ENCODE data around the gene RBM39. TPM values are rescaled to one million over a fixed set of nuclear protein-coding genes. Genes with fewer than 3 reads are reported as not detected.

Gene RBM39
- total RNA-seq, 1 donor from 2014 or later, result 515 TPM

DNA sequence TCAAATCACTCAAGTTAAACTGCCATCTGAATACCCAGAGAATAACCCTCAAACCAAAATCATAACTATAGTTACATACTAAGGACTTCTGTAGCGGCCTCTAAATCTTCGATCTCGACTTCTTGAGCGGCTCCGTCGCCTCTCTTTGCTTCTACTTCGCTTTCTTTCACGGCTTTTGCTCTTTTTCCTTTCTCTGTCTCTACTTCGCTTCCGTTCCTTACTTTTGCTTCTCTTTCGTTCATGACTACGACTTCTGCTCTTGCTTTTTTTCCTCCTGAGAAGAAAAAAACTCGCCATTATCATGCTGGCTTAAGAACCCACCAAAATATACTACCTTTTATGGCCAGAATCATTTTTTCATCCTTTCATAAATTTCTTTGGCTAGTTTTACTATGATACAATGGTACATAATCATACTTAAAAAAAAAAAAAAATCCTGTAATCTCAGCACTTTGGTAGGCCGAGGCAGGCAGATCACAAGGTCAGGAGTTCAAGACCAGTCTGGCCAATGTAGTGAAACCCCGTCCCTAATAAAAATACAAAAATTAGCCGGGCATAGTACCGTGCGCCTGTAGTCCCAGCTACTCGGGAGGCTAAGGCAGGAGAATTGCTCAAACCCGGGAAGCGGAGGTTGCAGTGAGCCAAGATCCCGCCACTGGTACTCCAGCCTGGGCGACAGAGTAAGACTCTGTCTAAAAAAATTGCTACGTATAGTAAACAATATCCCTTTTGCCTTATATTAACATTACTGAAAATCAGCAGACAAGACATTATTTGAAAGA is 10.0 kb downstream of the RBM39 start:
- Mint-ChIP-seq H3K27ac (peak overlapping the region; percentile 67), H3K9me3 (ENCODE audit: low read depth) (no peaks in the 10 kb centered on the region), H3K4me3 (ENCODE audit: low read depth) (no peak overlapping the region), H3K4me1 (ENCODE audit: low read depth) (peaks cover 20% of the 10 kb centered on the region), H3K27me3 (no peaks in the 10 kb centered on the region), H3K36me3 (ENCODE audit: insufficient read depth) (peaks cover 31% of the 10 kb centered on the region)
- no peak for TF ChIP-seq CTCF (IDR thresholded peaks at IDR 0.05; ENCODE audit: unreplicated experiment)
- no peak for DNase-seq (ENCODE audit: low spot score, unreplicated experiment)

DNA sequence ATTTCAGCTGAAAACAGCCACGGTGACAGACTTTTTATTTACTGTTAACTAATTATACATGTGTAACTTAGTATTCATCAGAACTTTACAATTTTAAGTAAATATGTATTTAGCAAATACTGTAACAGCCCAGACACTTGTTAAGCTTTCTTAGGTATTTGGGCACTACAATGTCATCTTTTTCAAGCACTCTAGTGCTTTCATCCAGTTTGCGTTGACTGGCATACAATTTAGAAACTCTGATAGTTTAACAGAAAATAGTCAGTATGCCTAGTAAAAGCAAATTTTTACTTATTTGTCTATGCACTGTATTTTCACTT is 10.6 kb downstream of the RBM39 start:
- H3K4me1 Mint-ChIP-seq (ENCODE audit: low read depth), result peaks cover 20% of the 10 kb centered on the region
- H3K9me3 Mint-ChIP-seq (ENCODE audit: low read depth), result no peaks in the 10 kb centered on the region
- no peak overlapping the region for H3K4me3 Mint-ChIP-seq (ENCODE audit: low read depth)
- DNase-seq (ENCODE audit: low spot score, unreplicated experiment), result no peak
- no peak overlapping the region for H3K27ac Mint-ChIP-seq
- no peaks in the 10 kb centered on the region for H3K27me3 Mint-ChIP-seq
- H3K36me3 Mint-ChIP-seq (ENCODE audit: insufficient read depth), result peaks cover 36% of the 10 kb centered on the region
- TF ChIP-seq CTCF (IDR thresholded peaks at IDR 0.05; ENCODE audit: unreplicated experiment), result no peak

DNA sequence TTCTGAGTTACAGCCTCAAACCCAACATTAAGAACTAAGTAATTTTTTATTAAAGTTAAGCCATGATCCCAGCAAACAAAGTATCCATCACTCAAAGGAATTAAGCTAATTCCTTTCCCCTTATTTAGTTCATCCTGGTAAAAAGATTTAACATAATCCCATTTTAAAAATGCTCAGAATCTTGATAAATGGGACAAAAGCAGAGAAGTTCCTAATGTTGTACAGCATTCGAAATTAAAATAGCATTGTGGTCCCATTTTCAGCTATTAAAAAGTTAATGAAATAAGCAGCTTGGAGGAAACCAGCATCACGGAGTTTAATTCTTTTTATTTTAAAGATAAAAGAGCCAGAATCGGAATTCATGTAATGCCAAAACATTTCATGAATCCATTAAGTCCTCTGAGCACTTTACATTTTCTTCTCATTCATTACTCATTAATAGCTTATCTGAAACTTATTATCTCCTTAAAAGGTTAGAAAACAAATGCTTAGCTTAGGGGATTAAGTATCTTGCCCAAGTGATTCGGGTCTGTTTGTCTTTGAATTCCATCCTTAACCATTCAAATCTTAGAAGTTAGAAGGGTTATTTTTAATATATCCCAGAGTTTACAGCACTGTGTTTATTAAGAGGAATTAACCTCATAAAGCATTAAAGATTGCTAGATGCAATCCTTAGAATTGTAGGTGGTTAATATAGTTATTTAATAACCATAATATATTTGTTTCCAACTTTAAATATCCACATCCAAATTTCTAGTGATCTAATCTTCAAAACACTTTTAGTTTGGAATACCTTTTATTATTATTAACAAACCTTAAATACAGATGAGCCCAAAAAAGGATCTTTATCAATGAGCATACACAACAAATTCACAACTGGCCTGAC is 11.2 kb downstream of the RBM39 start:
- Mint-ChIP-seq H3K9me3 (ENCODE audit: low read depth) (no peaks in the 10 kb centered on the region), H3K27me3 (no peaks in the 10 kb centered on the region), H3K4me3 (ENCODE audit: low read depth) (no peak overlapping the region), H3K4me1 (ENCODE audit: low read depth) (peaks cover 17% of the 10 kb centered on the region), H3K27ac (peak overlapping the region; percentile 52), H3K36me3 (ENCODE audit: insufficient read depth) (peaks cover 35% of the 10 kb centered on the region)
- TF ChIP-seq CTCF (IDR thresholded peaks at IDR 0.05; ENCODE audit: unreplicated experiment), result no peak
- DNase-seq (ENCODE audit: low spot score, unreplicated experiment), result no peak

GRCh38 chr20:35729836-35730582 is 12.1 kb downstream of the RBM39 start:
- H3K9me3 Mint-ChIP-seq (ENCODE audit: low read depth), result no peaks in the 10 kb centered on the region
- peaks cover 15% of the 10 kb centered on the region for H3K4me1 Mint-ChIP-seq (ENCODE audit: low read depth)
- DNase-seq (ENCODE audit: low spot score, unreplicated experiment), result no peak
- no peaks in the 10 kb centered on the region for H3K27me3 Mint-ChIP-seq
- H3K4me3 Mint-ChIP-seq (ENCODE audit: low read depth), result no peak overlapping the region
- peaks cover 36% of the 10 kb centered on the region for H3K36me3 Mint-ChIP-seq (ENCODE audit: insufficient read depth)
- peak overlapping the region; percentile 52 for H3K27ac Mint-ChIP-seq
- no peak for TF ChIP-seq CTCF (IDR thresholded peaks at IDR 0.05; ENCODE audit: unreplicated experiment)

GRCh38 chr20:35729283-35729807 is 12.7 kb downstream of the RBM39 start:
- H3K4me1 Mint-ChIP-seq (ENCODE audit: low read depth), result peaks cover 13% of the 10 kb centered on the region
- H3K36me3 Mint-ChIP-seq (ENCODE audit: insufficient read depth), result peaks cover 36% of the 10 kb centered on the region
- no peak overlapping the region for H3K27ac Mint-ChIP-seq
- H3K27me3 Mint-ChIP-seq, result no peaks in the 10 kb centered on the region
- DNase-seq (ENCODE audit: low spot score, unreplicated experiment), result no peak
- TF ChIP-seq CTCF (IDR thresholded peaks at IDR 0.05; ENCODE audit: unreplicated experiment), result no peak
- no peaks in the 10 kb centered on the region for H3K9me3 Mint-ChIP-seq (ENCODE audit: low read depth)
- H3K4me3 Mint-ChIP-seq (ENCODE audit: low read depth), result no peak overlapping the region

Measured in progenitor cell of endocrine pancreas (in vitro differentiated cells).